GM12874 (cell line): Measurements from ENCODE around the gene TRIP11.

Experiments
- TF ChIP-seq, protein P1 (sequence below): IDR thresholded peaks from 2 replicates; pipeline ENCODE4 v1.5.1; 2011; ENCODE audit warnings: low read depth, mild to moderate bottlenecking, control low read depth, low read length, moderate library complexity; ENCODE audit not compliant: insufficient read depth

Gene TRIP11

DNA sequence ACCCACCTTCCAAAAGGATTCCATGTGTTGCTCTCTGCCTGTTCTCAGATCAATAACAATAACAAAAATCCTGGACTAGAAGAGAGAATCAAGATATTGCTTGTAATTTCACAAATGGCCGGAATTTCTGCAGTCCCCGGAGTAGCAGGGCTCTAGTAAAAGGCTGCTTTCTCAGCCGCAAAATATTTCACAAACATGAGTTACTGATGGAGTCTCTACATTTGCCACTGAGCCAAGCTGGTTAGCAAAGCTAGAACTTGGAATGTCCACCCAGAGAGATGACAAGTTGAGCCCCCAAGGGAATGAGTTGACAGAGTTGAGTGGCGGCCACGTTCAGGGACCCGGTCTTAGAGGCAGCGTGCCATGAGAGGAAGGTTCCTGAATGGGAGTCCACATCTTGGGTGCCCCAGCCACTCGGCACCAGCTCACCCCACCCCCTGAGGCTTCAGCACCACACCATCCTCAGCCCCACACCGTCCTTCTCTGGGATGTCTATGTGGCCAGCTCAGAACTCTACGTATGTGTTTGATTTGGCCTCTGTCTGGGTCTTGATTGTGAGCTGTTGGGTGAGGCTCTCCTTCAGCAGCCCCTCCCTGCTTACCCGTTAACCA lies 108.3 kb downstream of the TRIP11 start:
- TF ChIP-seq, protein P1, sequence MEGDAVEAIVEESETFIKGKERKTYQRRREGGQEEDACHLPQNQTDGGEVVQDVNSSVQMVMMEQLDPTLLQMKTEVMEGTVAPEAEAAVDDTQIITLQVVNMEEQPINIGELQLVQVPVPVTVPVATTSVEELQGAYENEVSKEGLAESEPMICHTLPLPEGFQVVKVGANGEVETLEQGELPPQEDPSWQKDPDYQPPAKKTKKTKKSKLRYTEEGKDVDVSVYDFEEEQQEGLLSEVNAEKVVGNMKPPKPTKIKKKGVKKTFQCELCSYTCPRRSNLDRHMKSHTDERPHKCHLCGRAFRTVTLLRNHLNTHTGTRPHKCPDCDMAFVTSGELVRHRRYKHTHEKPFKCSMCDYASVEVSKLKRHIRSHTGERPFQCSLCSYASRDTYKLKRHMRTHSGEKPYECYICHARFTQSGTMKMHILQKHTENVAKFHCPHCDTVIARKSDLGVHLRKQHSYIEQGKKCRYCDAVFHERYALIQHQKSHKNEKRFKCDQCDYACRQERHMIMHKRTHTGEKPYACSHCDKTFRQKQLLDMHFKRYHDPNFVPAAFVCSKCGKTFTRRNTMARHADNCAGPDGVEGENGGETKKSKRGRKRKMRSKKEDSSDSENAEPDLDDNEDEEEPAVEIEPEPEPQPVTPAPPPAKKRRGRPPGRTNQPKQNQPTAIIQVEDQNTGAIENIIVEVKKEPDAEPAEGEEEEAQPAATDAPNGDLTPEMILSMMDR: no peak

DNA sequence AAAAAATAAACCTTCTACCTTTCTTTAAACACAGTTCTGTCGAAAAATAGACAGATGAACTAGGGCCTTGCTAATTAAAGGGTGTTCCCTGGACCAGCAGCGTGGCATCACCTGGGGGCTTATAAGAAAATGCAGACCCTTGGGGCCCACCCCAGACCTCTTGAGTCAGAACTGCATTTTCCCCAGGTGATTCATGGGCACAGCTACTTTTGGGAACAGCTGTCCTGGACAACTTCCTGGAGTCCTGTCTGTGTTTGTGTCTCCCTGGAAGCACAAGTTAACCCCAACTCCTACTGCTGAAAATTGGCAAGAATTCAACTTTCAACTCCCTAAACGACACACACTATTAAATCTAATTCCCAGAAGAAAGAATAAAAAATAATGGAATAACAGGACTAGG lies 110.2 kb downstream of the TRIP11 start:
- TF ChIP-seq, protein P1: no peak

DNA sequence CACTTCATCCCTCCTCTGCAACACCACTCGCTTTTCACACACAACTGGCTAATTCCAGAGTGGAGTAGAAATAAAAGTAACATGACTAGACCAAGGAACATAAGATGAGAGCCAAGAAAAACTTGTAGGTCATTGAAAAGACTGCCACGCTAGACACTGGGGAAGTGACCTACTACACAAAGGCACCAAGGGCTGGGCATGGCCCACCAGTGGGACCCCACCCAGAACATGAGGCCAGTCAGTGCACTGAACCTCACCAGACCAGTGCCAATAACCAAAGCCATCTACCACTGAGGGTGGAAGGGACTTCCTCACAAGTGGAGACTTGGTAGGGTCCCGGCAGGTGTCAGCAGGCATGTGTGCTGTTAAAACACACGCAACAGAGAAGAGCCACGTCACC lies 112.1 kb downstream of the TRIP11 start:
- TF ChIP-seq, protein P1: no peak

DNA sequence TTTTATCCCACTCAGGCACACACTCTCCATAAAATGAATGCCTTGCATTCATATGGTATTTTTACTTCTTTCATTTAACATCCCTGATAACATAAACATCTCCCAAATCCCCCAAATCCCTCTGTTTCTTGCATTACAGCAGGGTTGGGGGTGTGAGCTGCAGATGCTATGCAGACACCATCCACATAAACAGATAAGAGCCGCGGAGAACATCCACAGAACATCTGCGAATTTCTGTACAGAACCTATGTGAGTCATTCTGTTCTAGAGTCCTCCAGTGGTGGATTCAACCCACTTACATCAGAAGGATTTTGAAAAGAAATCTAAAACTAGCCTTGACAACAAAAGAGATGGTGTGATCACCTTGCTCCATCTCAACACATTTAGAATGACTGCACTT lies 112.7 kb downstream of the TRIP11 start:
- TF ChIP-seq, protein P1: no peak

DNA sequence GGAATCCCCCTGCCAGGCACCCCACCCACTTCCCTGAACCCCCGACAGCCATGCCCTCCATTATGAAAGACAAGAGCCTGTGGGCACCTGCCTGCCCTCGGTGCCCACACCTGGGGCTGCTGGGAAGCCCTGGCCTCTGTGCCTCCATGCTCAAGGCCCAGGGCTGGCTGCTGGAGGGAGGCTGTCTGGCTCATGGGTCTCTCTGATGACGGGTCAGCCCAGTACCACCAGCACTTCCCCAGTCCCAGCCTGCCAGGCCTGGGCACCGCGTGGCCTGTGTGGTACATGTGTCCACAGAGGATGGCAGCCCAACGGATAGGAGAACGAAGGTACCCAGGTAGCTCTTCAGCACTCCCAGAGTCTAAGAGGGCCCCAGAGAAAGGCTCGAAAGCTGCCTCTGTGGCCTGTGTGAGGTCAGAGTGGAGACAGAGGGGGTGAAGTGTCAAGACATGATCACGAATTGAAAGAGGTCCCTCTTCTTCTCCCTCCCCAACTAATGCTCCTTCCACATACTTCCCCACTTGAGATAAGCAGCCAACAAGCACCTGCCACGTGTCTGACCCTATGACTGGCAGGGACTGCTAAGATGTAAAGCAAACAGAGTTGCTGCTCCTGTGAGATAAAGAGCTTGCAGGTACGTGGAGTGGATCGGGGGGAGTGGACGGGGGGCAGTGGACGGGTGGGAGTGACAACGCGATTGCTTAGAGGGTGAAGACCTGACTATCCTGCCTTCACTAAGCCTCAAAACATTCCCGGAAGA lies 113.5 kb downstream of the TRIP11 start:
- TF ChIP-seq, protein P1: no peak

DNA sequence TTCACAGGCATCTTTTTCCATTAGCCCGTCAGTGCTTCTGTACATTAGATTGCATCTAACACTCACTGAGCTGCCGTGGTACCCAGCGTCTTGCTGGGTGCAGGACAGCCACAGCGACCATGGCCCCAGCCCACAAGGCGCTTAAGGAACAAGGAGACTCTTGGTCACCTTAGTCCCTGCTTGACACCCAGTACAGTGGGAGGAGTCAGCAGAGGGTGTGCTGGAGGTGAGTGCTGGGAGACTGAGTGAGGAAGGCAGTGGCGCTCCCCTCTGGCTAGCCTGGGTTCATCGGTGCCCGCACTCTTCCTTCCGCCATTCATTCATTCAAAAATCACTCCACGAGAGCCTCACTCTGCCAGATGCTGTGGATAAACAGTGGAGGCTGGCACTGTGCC lies 114.1 kb downstream of the TRIP11 start:
- TF ChIP-seq, protein P1: no peak

DNA sequence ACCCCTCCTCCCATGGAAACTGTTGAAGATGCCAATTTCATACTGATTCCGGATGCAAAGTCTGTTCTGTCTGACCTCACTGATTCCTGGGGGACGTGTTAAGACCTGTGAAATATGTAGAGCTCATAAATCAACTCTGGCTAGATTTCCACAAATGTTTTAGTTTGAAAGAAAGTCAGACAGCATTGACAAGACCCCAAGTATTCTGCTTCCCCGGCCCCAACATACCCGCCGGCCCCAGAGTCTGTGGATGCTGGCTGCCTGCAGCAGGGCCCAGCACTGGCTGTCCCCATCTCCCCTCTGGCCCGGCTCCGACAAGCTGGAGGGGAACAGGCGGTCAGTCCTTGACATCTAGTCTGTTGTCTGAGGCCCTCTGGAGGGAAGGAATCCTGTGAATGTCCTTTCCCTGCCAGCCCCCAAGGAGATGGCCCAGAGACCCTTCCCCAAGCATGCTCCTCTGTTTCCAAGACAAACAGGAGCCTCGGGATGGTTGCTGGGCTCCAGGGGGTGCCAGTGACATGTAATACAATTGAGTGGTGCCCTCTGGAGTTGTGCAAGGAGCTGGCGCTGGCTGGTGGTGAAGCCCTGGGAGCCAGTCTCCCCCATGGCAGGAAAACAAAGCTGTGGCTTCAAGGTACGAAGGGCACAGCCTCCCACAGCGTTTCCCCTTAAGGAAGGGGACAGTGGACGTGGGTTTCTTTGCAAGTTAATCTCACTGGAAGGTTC lies 114.7 kb downstream of the TRIP11 start:
- TF ChIP-seq, protein P1: no peak
